HepG2 (cell line): ENCODE results near the gene C17orf75. TPM values are rescaled to one million over a fixed set of nuclear protein-coding genes. Genes with fewer than 3 reads are reported as not detected.

Experiments used
- DNMT3B ChIP-seq: conservative IDR thresholded peaks from 2 replicates; pipeline ENCODE4 v1.6.1; 2016; ENCODE audit warnings: missing biosample characterization, control low read depth
- FOXK2 ChIP-seq: fragments of 450-650 bp; IDR thresholded peaks from 2 replicates; pipeline ENCODE4 v1.6.1; 2016
- GABPB1 ChIP-seq: IDR thresholded peaks from 2 replicates; pipeline ENCODE4 v1.6.1; 2016; ENCODE audit warnings: mild to moderate bottlenecking, missing genetic modification reagents, moderate library complexity, missing compliant biosample characterization
- HNRNPUL1 ChIP-seq: fragments of 200-400 bp; formaldehyde crosslinking; IDR thresholded peaks from 2 replicates; pipeline ENCODE4 v1.6.1; 2017; ENCODE audit warnings: low read depth, mild to moderate bottlenecking, low read length, moderate library complexity
- KDM1A ChIP-seq: IDR thresholded peaks from 2 replicates; pipeline ENCODE4 v1.6.1; 2016; ENCODE audit warnings: missing compliant biosample characterization
- KDM2A ChIP-seq: sonication (generic); formaldehyde crosslinking; IDR thresholded peaks from 2 replicates; pipeline ENCODE4 v1.4.0; 2020; ENCODE audit warnings: low read depth, missing genetic modification reagents, borderline replicate concordance
- KLF11 ChIP-seq: IDR thresholded peaks from 2 replicates; pipeline ENCODE4 v1.6.1; 2016; ENCODE audit warnings: missing compliant biosample characterization
- NFIC ChIP-seq: IDR thresholded peaks from 2 replicates; pipeline ENCODE4 v1.6.1; 2012; ENCODE audit warnings: mild to moderate bottlenecking, low read length, inconsistent platforms
- NFYC ChIP-seq: IDR thresholded peaks from 2 replicates; pipeline ENCODE4 v1.6.1; 2016; ENCODE audit warnings: missing genetic modification reagents, missing compliant biosample characterization
- POLR2AphosphoS2 ChIP-seq: IDR thresholded peaks from 2 replicates; pipeline ENCODE4 v1.6.1; 2011; ENCODE audit warnings: low read depth, low read length, improper control_type of control experiment
- PTBP1 ChIP-seq: fragments of 200-400 bp; formaldehyde crosslinking; IDR thresholded peaks from 2 replicates; pipeline ENCODE4 v1.6.1; 2018; ENCODE audit warnings: low read length, low read depth; ENCODE audit not compliant: poor library complexity, severe bottlenecking
- TBX3 ChIP-seq: fragments of 450-650 bp; IDR thresholded peaks from 2 replicates; pipeline ENCODE4 v1.6.1; 2017; ENCODE audit warnings: antibody characterized with exemption, mild to moderate bottlenecking, inconsistent platforms, borderline replicate concordance
- ZNF256 ChIP-seq: sonication (generic); formaldehyde crosslinking; conservative IDR thresholded peaks from 2 replicates; pipeline ENCODE4 v1.4.0; 2020; ENCODE audit warnings: missing genetic modification reagents
- ZNF326 ChIP-seq: sonication (generic); formaldehyde crosslinking; IDR thresholded peaks from 2 replicates; pipeline ENCODE4 v1.4.0; 2020; ENCODE audit warnings: missing genetic modification reagents, borderline replicate concordance
- ZNF34 ChIP-seq: sonication (generic); formaldehyde crosslinking; IDR thresholded peaks from 2 replicates; pipeline ENCODE4 v1.4.0; 2020; ENCODE audit warnings: mild to moderate bottlenecking, missing genetic modification reagents, borderline replicate concordance
- ZNF556 ChIP-seq: sonication (generic); formaldehyde crosslinking; IDR thresholded peaks from 2 replicates; pipeline ENCODE4 v1.4.0; 2020; ENCODE audit warnings: mild to moderate bottlenecking, missing genetic modification reagents, borderline replicate concordance
- ZNF816 ChIP-seq: sonication (generic); formaldehyde crosslinking; IDR thresholded peaks from 2 replicates; pipeline ENCODE4 v1.8.0; 2022; ENCODE audit warnings: missing genetic modification reagents, mild to moderate bottlenecking, borderline replicate concordance
- polyA plus RNA-seq, 8 experiments: library from polyadenylated mRNA; depleted of rRNA in 3 of 8; stranded (reverse) in 7 of 8; unstranded in 1 of 8; fragments of >200 nt; fragmentation: Illumina TruSeq in 4 of 8; extraction: Trizol in 4 of 8; gene quantifications; 2 replicates each; pipeline versions ENCODE4 v1.2.1 to v1.2.3, GENCODE V29; 2011 to 2016; ENCODE audit warnings: low read depth in 4 of 8, missing spikeins in 1 of 8, mixed read lengths in 1 of 8; ENCODE audit not compliant: insufficient read depth in 1 of 8
- total RNA-seq, 5 experiments: library from RNA; depleted of rRNA; stranded (reverse); fragments of >200 nt; fragmentation: Illumina TruSeq; extraction: Trizol; gene quantifications; 2 replicates each; pipeline ENCODE4 v1.2.3, GENCODE V29; 2016; ENCODE audit warnings: low read depth in 1 of 5
- TF ChIP-seq, protein P1 (sequence below): sonication (generic); formaldehyde crosslinking; IDR thresholded peaks from 2 replicates; pipeline ENCODE4 v1.8.0; 2022; ENCODE audit warnings: mild to moderate bottlenecking, missing genetic modification reagents; ENCODE audit not compliant: insufficient replicate concordance
- TF ChIP-seq, protein P2 (sequence below), 2 experiments: sonication (generic) in 1 of 2; formaldehyde crosslinking in 1 of 2; IDR thresholded peaks; 2 replicates each; pipeline versions ENCODE4 v1.6.1 to v1.9.0; 2014 to 2022; ENCODE audit warnings: antibody characterized with exemption in 1 of 2, borderline replicate concordance in 1 of 2, inconsistent platforms in 1 of 2, low read depth in 1 of 2, missing genetic modification reagents in 1 of 2
- TF ChIP-seq, protein P3 (sequence below): fragments of 450-650 bp; IDR thresholded peaks from 2 replicates; pipeline ENCODE4 v1.6.1; 2017; ENCODE audit warnings: mild to moderate bottlenecking

Gene C17orf75
- total and polyA plus RNA-seq, 2 of the 13 experiments (the other 11 are each of a cell fraction or from before 2014, with no cell fraction given), result 16.2 to 33.0 TPM

DNA sequence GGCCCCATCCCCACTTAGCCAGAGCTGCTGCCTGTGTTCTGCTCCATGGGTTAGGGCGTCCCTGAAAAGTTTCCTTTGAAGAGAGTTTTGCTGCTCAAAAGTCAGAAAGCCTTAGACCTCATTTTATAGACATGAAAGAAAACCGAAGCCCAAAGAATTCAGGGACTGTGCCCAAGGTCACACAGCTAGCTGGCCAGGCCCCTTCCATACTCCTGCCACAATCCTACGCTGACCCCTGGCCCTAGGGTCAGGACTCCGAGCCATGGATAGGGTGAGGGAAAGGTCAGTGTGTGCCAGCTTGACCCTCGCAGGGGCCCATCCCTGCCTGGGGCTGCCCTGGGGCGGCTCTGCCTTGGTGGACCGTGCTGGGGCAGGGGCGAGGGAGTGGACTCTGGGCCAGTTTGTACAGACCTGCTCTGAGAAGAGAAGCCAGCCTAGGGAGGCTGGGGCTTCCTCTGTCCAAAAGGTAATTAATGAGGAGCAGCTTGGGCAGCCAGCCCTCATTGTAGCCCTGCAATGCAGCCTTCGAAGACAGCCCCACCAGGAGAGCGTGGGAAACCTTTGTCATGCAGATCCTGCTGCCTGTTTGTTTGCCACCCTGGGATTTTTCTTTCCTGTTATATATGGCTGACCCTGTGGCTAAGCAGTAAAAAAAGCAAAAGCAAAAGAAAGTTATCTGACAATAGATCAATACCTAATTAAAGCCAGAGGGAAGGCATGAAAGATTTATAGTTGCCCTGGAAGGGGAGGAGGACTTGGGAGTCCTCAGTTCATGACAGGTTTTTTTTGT lies 38.9 kb downstream of the C17orf75 start (continued):
- TF ChIP-seq, protein P1, sequence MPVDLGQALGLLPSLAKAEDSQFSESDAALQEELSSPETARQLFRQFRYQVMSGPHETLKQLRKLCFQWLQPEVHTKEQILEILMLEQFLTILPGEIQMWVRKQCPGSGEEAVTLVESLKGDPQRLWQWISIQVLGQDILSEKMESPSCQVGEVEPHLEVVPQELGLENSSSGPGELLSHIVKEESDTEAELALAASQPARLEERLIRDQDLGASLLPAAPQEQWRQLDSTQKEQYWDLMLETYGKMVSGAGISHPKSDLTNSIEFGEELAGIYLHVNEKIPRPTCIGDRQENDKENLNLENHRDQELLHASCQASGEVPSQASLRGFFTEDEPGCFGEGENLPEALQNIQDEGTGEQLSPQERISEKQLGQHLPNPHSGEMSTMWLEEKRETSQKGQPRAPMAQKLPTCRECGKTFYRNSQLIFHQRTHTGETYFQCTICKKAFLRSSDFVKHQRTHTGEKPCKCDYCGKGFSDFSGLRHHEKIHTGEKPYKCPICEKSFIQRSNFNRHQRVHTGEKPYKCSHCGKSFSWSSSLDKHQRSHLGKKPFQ (CRISPR knock-in tag), result no peak
- TF ChIP-seq ZNF256 (no peak), KDM1A (CRISPR knock-in tag) (no peak), ZNF34 (CRISPR knock-in tag) (no peak), FOXK2 (no peak), NFYC (CRISPR knock-in tag) (peak; percentile 21; the same call in 1 of the 2 replicates), ZNF556 (CRISPR knock-in tag) (0 out of 2 replicates have a peak, but pooled peaks have one; percentile 52), POLR2AphosphoS2 (no peak), KLF11 (CRISPR knock-in tag) (no peak), GABPB1 (CRISPR knock-in tag) (no peak), KDM2A (CRISPR knock-in tag) (no peak), ZNF326 (no peak), HNRNPUL1 (no peak), DNMT3B (CRISPR knock-in tag) (no peak), NFIC (peak; percentile 52; the same call in 1 of the 2 replicates), ZNF816 (no peak), PTBP1 (no peak), TBX3 (no peak)
- TF ChIP-seq, protein P2, sequence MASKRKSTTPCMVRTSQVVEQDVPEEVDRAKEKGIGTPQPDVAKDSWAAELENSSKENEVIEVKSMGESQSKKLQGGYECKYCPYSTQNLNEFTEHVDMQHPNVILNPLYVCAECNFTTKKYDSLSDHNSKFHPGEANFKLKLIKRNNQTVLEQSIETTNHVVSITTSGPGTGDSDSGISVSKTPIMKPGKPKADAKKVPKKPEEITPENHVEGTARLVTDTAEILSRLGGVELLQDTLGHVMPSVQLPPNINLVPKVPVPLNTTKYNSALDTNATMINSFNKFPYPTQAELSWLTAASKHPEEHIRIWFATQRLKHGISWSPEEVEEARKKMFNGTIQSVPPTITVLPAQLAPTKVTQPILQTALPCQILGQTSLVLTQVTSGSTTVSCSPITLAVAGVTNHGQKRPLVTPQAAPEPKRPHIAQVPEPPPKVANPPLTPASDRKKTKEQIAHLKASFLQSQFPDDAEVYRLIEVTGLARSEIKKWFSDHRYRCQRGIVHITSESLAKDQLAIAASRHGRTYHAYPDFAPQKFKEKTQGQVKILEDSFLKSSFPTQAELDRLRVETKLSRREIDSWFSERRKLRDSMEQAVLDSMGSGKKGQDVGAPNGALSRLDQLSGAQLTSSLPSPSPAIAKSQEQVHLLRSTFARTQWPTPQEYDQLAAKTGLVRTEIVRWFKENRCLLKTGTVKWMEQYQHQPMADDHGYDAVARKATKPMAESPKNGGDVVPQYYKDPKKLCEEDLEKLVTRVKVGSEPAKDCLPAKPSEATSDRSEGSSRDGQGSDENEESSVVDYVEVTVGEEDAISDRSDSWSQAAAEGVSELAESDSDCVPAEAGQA (IDR thresholded peaks at IDR 0.05; ENCODE audit: low read depth), result no peak
- TF ChIP-seq, protein P2 (CRISPR knock-in tag; IDR thresholded peaks at IDR 0.05; ENCODE audit: borderline replicate concordance), result no peak
- TF ChIP-seq, protein P3, sequence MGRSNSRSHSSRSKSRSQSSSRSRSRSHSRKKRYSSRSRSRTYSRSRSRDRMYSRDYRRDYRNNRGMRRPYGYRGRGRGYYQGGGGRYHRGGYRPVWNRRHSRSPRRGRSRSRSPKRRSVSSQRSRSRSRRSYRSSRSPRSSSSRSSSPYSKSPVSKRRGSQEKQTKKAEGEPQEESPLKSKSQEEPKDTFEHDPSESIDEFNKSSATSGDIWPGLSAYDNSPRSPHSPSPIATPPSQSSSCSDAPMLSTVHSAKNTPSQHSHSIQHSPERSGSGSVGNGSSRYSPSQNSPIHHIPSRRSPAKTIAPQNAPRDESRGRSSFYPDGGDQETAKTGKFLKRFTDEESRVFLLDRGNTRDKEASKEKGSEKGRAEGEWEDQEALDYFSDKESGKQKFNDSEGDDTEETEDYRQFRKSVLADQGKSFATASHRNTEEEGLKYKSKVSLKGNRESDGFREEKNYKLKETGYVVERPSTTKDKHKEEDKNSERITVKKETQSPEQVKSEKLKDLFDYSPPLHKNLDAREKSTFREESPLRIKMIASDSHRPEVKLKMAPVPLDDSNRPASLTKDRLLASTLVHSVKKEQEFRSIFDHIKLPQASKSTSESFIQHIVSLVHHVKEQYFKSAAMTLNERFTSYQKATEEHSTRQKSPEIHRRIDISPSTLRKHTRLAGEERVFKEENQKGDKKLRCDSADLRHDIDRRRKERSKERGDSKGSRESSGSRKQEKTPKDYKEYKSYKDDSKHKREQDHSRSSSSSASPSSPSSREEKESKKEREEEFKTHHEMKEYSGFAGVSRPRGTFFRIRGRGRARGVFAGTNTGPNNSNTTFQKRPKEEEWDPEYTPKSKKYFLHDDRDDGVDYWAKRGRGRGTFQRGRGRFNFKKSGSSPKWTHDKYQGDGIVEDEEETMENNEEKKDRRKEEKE, result no peak
